ENCODE data around the gene OR2V1.
"Not testable (repeated sequence)": the region's sequence is repeated elsewhere in the genome, so short reads cannot be mapped to it uniquely, and the experiment has no call there.

The OR2V1 gene

GRCh38 chr5:181100121-181100875, 30.7 kb downstream of the OR2V1 start:
- no peak for DNase-seq

- DNase-seq = no peak
These were observed 31.3 kb downstream of the OR2V1 start for GRCh38 chr5:181099602-181100086.

GRCh38 chr5:181098762-181099601, 32.0 kb downstream of the OR2V1 start:
- no peak for DNase-seq

DNA sequence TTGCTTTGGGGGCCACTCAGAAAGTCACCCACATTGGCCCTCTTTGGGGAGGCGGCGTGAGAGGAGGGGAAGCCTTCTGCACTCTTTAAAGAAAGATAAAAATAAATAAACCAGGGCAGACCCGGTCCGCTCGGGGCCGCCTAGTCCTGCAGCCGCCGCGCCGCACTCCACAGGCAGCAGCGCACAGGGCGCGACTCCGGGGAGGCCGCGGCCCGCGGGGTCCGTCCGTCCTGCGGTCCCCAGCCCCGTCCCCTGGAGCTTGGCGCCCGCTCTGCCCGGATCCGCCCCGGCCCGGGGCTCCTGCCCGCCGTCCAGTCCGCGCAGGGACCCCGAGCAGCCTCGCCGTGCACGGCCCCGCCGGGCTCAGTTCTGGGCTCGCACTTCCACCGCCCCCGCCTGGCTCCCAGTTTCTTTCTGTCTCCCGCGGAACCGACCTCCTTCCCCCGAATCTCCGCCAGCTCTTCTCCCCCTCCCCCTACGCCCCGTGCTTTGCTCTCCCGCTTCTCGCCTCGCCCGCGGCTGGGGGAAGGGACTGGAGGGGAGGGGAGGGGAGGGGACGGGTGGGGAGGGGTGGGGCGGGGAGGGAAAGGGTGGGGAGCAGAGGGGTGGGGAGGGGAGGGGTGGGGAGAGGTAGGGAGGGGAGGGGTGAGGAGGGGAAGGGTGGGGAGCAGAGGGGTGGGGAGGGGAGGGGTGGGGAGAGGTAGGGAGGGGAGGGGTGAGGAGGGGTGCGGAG, 33.0 kb downstream of the OR2V1 start:
- not testable (repeated sequence) for DNase-seq

GRCh38 chr5:181097383-181097753, 33.6 kb downstream of the OR2V1 start:
- not testable (repeated sequence) for DNase-seq

GRCh38 chr5:181096721-181097382, 34.1 kb downstream of the OR2V1 start:
- not testable (repeated sequence) for DNase-seq

DNA sequence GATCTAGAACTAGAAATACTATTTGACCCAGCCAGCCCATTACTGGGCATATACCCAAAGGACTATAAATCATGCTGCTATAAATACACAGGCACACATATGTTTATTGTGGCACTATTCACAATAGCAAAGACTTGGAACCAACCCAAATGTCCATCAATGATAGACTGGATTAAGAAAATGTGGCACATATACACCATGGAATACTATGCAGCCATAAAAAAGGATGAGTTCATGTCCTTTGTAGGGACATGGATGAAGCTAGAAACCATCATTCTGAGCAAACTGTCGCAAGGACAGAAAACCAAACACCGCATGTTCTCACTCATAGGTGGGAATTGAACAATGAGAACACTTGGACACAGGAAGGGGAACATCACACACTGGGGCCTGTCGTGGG, 35.8 kb downstream of the OR2V1 start:
- not testable (repeated sequence) for DNase-seq

- no peak for DNase-seq
These were observed 38.5 kb downstream of the OR2V1 start for GRCh38 chr5:181092428-181092827.

GRCh38 chr5:181088289-181088688, 42.7 kb downstream of the OR2V1 start:
- no peak for DNase-seq

- DNase-seq = no peak
These were observed 43.7 kb downstream of the OR2V1 start for GRCh38 chr5:181087309-181087708.

- DNase-seq = no peak
These were observed 44.1 kb downstream of the OR2V1 start for GRCh38 chr5:181086884-181087205.

GRCh38 chr5:181086026-181086883, 44.7 kb downstream of the OR2V1 start:
- no peak for DNase-seq

- DNase-seq = no peak
These were observed 46.3 kb downstream of the OR2V1 start for GRCh38 chr5:181084621-181085195.

GRCh38 chr5:181081989-181082388, 49.0 kb downstream of the OR2V1 start:
- DNase-seq = no peak

- DNase-seq = no peak
These were observed 54.0 kb downstream of the OR2V1 start for GRCh38 chr5:181076920-181077319.

All from NCI-H345 (cell line).